ENCODE results near the gene CIZ1.

Gene CIZ1

DNA sequence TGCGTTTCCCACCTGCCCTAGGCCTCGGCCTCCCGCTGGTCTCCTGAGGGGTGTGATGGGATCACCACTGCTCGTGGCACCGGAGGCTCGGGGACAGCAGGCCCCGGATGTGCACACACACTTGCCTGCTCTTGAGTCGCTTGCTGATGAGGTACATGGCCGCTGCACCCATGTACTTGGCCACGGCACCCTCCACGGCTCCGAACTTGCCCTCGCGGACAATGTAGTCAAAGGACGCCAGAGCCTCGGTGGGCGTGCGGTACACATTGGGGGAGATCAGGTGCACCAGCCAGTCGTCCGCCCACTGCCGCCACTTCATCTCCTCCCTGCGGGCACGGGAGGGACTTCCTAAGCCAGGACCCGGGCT is 68.6 kb downstream of the CIZ1 start:
- no peak for DNase-seq (ENCODE audit: insufficient read length, low spot score)
- no peak for FAIRE-seq
- TF ChIP-seq, protein P1, sequence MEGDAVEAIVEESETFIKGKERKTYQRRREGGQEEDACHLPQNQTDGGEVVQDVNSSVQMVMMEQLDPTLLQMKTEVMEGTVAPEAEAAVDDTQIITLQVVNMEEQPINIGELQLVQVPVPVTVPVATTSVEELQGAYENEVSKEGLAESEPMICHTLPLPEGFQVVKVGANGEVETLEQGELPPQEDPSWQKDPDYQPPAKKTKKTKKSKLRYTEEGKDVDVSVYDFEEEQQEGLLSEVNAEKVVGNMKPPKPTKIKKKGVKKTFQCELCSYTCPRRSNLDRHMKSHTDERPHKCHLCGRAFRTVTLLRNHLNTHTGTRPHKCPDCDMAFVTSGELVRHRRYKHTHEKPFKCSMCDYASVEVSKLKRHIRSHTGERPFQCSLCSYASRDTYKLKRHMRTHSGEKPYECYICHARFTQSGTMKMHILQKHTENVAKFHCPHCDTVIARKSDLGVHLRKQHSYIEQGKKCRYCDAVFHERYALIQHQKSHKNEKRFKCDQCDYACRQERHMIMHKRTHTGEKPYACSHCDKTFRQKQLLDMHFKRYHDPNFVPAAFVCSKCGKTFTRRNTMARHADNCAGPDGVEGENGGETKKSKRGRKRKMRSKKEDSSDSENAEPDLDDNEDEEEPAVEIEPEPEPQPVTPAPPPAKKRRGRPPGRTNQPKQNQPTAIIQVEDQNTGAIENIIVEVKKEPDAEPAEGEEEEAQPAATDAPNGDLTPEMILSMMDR (IDR thresholded peaks at IDR 0.05; ENCODE audit: insufficient read depth, missing control alignments): no peak

DNA sequence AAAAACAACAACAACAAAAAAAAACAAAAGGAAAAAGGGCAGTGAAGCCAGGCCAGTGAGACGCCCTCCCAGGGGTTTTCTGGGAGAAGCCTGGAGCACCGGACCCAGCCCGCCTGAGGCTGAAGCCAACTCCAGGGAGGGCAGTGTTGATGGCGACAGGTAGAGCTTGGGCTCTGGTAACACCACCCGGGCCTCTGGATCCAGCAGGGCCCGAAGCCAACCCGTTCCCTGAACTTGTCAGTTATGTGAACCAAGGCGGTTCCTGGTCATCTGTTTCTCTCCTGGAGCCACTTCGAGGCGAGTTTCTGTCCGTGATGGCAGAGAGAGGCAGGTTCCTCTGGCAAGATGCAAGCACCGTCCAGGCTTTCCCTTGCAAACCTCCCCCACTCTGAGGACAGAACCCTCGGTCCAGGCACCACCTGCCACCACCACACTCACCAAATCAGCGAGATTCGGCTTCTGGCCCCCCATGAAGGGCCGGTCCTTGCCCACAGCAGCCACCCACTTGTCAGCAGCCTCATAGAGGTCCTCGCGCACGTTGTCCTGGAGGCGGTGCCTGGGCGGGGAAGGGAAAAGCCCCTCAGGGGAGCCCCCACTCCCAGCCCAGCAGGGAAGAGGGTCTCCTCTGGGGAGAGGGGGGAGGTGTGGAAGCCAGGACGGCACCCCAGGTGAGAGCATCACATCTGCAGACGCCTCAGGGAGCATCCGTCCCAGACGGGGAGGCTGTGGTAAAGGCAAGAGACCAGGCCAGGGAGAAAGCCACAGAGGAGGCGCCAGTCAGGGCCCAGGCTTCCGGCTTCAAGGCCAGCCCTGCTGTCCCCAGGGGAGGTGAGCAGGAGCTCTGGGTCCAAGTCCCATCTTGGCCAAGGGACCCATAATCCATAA is 69.2 kb downstream of the CIZ1 start:
- DNase-seq (ENCODE audit: insufficient read length, low spot score) (peak; percentile 4), FAIRE-seq (no peak)
- TF ChIP-seq, protein P1 (IDR thresholded peaks at IDR 0.05; ENCODE audit: insufficient read depth, missing control alignments): no peak

DNA sequence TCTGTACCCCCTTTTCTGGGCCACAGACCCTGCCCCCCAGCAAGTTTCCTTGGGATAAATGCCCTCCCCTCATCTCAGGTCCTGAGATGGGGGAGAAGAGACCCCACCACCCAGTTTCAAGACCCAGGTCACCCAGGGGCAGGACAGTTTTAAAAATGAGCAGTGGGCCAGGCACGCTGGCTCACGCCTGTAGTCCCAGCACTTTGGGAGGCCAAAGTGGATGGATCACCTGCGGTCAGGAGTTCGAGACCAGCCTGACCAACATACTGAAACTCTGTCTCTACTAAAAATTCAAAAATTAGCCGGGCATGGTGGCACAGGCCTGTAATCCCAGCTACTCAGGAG is 69.9 kb downstream of the CIZ1 start:
- no peak for FAIRE-seq
- TF ChIP-seq, protein P1 (IDR thresholded peaks at IDR 0.05; ENCODE audit: insufficient read depth, missing control alignments): no peak
- no peak for DNase-seq (ENCODE audit: insufficient read length, low spot score)

DNA sequence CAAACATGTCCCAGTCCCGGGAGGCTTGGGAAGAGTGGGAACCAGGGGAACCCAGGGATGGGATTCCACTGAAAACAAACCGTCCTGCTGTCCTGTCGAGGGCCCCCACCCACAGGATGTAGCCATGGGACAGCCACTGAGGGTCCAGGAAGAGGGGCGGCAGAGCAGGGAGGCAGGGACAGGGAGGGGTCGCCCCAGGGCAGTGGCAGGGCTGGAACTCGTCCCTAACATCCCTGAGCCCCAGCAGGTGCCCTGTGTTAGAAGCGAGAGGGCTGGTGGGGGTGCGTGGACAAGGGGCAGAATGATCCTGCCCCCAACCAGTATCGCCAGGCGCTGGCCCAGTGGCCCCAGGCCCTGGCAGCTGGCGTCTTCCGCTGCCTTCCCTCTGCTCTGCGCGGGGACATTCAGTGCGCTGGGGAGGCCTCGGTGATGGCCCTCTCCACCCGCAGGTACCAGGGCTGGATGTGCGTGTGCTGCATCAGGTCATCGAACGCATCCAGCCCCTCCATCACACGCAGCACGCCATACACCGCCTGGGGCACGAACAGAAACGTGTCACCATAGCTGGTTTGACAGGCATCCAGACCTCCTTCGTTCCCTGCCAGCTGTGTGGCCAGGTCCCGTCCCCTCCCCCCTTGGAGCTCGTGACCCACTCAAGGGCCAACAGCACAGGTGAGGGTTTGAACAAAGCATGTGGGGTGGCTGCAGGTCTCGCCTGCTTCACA is 70.5 kb downstream of the CIZ1 start:
- FAIRE-seq: no peak
- DNase-seq (ENCODE audit: insufficient read length, low spot score): no peak
- TF ChIP-seq, protein P1 (IDR thresholded peaks at IDR 0.05; ENCODE audit: insufficient read depth, missing control alignments): no peak

DNA sequence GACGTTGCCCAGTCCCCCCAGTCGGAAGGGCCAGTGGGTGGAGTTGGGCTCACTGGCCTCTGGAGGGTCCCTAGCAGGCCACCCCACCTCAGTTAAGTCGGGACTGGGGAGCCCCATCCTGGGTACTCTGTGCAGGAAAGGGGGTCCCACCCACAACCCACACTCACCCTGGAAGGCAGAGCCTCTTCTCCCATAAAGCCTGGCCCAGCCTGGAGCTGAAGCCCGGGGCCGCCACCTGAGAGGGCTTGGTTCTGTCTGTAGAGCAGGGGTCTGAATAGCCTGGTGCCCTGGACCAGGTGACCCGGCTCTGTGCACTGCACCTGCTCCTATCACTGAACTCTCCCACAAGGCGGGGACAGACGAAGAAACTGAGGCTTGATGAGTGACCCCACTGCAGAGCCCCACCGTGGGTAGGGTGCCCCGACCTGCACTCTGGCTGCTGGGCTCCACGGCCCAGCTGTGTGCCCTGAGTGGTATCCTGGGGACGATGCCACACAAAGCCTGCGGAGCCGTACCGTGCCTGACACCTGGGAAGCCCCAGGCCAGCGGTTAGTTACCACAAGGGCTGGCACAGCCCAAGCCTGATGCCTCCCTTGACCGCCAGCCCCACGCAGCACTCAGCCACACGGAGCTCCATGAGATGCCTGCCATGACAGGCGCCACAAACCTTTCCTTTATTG is 71.2 kb downstream of the CIZ1 start:
- no peak for FAIRE-seq
- TF ChIP-seq, protein P1 (IDR thresholded peaks at IDR 0.05; ENCODE audit: insufficient read depth, missing control alignments): no peak
- DNase-seq (ENCODE audit: insufficient read length, low spot score): no peak

DNA sequence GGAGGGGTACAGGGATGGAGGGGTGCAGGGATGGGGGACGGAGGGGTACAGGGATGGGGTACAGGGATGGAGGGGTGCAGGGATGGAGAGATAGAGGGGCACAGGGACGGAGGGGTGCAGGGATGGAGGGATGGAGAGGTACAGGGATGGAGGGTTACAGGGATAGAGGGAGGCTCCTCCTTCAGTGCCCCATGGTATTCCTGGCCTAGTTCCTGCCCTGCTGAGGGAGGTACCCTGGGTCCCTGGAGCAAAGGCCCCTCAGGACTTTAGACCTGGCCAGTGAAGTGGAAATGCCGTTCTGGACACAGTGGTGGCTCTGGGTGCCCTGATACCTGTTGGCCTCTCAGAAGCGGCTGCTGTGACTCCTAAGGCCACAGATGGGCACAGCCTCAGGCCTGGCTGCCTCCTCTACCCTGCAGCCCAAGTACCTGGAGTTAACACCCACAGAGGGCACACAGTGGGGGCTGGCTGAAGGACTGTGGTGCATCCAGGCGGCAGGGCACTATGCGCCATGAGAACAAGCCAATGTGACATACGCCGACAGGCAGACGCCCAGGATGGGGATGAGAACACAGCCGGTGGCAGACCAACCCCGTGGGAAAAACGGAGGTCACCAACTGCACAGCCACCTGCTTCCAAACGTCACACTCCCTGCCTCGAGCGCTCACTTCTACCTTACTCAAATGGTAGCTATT is 72.3 kb downstream of the CIZ1 start:
- TF ChIP-seq, protein P1 (IDR thresholded peaks at IDR 0.05; ENCODE audit: insufficient read depth, missing control alignments): no peak
- FAIRE-seq (no peak), DNase-seq (ENCODE audit: insufficient read length, low spot score) (no peak)

Data from D721Med (cell line).